A673 (cell line): ENCODE data around the gene GPHN. TPM values are rescaled to one million over a fixed set of nuclear protein-coding genes. Genes with fewer than 3 reads are reported as not detected.

Source experiments
- BruUV-seq: library from RNA; stranded (reverse); fragments of 400-500 nt; replicated peaks from 2 replicates; lab custom pipeline; 2021; lab: Mats Ljungman, UMichigan
- CTCF ChIA-PET: fragments of 300-600 bp; sonication (Branson Sonifier 250); formaldehyde crosslinking; loops from one replicate; lab custom pipeline; 2022; ENCODE audit warnings: antibody characterized with exemption; lab: Charles Lee
- POLR2A ChIA-PET: fragments of 300-600 bp; sonication (Branson Sonifier 250); formaldehyde crosslinking; loops from one replicate; lab custom pipeline; 2022; ENCODE audit warnings: antibody characterized with exemption; ENCODE audit not compliant: low non-redundant PET; lab: Charles Lee
- DNase-seq: peaks from one replicate; pipeline ENCODE4 v3.0.0-alpha.2; 2015; ENCODE audit warnings: low spot score
- H3K27ac ChIP-seq: fragments of 200-600 bp; sonication (generic); 2 replicates; pipeline ENCODE4 v1.5.1; 2016; ENCODE audit warnings: mixed run types, low read depth, mild to moderate bottlenecking, mixed read lengths, antibody characterized with exemption, low read length; ENCODE audit not compliant: poor library complexity, severe bottlenecking
- H3K27me3 ChIP-seq: fragments of 200-600 bp; sonication (generic); replicated peaks from 2 replicates; pipeline ENCODE4 v1.6.1; 2017; ENCODE audit warnings: mixed run types, low read depth, mild to moderate bottlenecking, mixed read lengths, antibody characterized with exemption, low read length; ENCODE audit not compliant: insufficient read depth, poor library complexity
- H3K36me3 ChIP-seq: fragments of 200-600 bp; sonication (generic); 2 replicates; pipeline ENCODE4 v1.6.1; 2016; ENCODE audit warnings: mixed run types, mild to moderate bottlenecking, mixed read lengths, antibody characterized with exemption, low read length; ENCODE audit not compliant: insufficient read depth, poor library complexity, severe bottlenecking
- H3K4me1 ChIP-seq: fragments of 200-600 bp; sonication (generic); 2 replicates; pipeline ENCODE4 v1.6.1; 2017; ENCODE audit warnings: mixed run types, mild to moderate bottlenecking, mixed read lengths, antibody characterized with exemption, low read length; ENCODE audit not compliant: insufficient read depth, poor library complexity, severe bottlenecking
- H3K4me3 ChIP-seq: fragments of 200-600 bp; sonication (generic); 2 replicates; pipeline ENCODE4 v1.5.1; 2016; ENCODE audit warnings: low read depth, mixed run types, mild to moderate bottlenecking, mixed read lengths, low read length; ENCODE audit not compliant: poor library complexity, severe bottlenecking
- H3K9me3 ChIP-seq: fragments of 200-600 bp; sonication (generic); 2 replicates; pipeline ENCODE4 v1.6.1; 2016; ENCODE audit warnings: mixed run types, low read depth, mild to moderate bottlenecking, mixed read lengths, antibody characterized with exemption, low read length; ENCODE audit not compliant: poor library complexity, severe bottlenecking
- EZH2 ChIP-seq: fragments of 200-600 bp; sonication (generic); IDR thresholded peaks from 2 replicates; pipeline ENCODE4 v1.6.1; 2017; ENCODE audit warnings: borderline replicate concordance, low read depth, mild to moderate bottlenecking, mixed read lengths, antibody characterized with exemption, low read length; ENCODE audit not compliant: poor library complexity, severe bottlenecking
- intact Hi-C: fragments of 100-400 bp; cut with micrococcal nuclease; formaldehyde crosslinking; loops from one replicate; pipeline ENCODE4 v1.10.0; 2022; ENCODE audit not compliant: unreplicated experiment
- total RNA-seq: library from RNA; stranded (reverse); gene quantifications from 2 replicates; pipeline ENCODE4 v1.2.3, GENCODE V29; 2021
- TF ChIP-seq, protein P1 (sequence below): fragments of 300-800, 200-600 bp; sonication (generic); conservative IDR thresholded peaks from 2 replicates; pipeline ENCODE4 v1.5.1; 2017; ENCODE audit warnings: low read depth, mild to moderate bottlenecking, antibody characterized with exemption, low read length, moderate library complexity, mixed read lengths

GPHN gene
- total RNA-seq, 1 experiment from 2014 or later, result 30.3 TPM

DNA sequence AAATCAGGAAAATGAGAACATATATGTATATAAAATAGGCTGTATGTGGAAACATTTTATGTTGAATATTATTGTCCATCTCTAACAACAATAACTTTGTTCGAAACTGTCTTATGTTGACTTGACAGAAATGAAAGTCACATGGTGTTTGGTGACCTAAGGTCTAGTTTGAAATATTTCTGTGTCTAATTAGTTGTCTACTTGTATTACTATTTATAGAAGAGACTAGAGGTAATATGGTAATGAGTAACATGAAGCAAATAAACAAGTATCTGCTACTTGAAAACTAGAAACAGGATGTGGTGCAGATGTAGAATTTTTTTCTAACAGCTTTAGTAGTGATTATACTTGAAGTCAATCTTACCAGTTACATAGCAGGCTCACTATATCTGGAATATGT, 3.9 kb downstream of the GPHN start:
- TF ChIP-seq, protein P1, sequence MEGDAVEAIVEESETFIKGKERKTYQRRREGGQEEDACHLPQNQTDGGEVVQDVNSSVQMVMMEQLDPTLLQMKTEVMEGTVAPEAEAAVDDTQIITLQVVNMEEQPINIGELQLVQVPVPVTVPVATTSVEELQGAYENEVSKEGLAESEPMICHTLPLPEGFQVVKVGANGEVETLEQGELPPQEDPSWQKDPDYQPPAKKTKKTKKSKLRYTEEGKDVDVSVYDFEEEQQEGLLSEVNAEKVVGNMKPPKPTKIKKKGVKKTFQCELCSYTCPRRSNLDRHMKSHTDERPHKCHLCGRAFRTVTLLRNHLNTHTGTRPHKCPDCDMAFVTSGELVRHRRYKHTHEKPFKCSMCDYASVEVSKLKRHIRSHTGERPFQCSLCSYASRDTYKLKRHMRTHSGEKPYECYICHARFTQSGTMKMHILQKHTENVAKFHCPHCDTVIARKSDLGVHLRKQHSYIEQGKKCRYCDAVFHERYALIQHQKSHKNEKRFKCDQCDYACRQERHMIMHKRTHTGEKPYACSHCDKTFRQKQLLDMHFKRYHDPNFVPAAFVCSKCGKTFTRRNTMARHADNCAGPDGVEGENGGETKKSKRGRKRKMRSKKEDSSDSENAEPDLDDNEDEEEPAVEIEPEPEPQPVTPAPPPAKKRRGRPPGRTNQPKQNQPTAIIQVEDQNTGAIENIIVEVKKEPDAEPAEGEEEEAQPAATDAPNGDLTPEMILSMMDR, result no peak
- no peak for TF ChIP-seq EZH2
- ChIA-PET POLR2A (no interaction called here), CTCF (no interaction called here)
- no peak overlapping the region for H3K27ac ChIP-seq
- H3K9me3 ChIP-seq, result no peaks in the 10 kb centered on the region
- H3K27me3 ChIP-seq, result peaks cover 14% of the 10 kb centered on the region
- no peak for DNase-seq
- intact Hi-C loops, result no loop called here
- H3K36me3 ChIP-seq, result no peaks in the 10 kb centered on the region
- no TSS peak for BruUV-seq
- peaks cover 10% of the 10 kb centered on the region for H3K4me1 ChIP-seq
- no peak overlapping the region for H3K4me3 ChIP-seq

DNA sequence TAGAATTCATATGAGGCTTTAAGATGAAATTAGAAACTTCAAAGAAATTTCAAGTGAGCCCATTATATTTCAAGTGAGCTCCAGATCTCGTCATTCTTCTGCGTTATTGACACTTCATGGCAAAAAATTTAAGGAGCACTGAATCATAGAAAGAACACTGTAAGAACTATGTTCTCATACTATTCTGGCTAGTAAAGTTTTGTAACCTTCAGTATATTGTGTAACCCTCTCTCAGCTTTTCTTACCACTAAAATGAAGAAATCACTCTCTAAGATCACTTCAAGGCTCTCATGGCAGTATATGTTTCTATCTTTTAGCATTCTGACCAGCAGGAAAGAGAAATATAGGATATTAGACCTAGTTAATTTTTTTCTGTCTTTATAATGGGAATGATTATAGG, 6.3 kb downstream of the GPHN start:
- DNase-seq, result no peak
- TF ChIP-seq, protein P1, result no peak
- no peak for TF ChIP-seq EZH2
- Histone ChIP-seq H3K4me3 (no peak overlapping the region), H3K9me3 (peaks cover 8% of the 10 kb centered on the region), H3K27me3 (peaks cover 14% of the 10 kb centered on the region), H3K36me3 (no peaks in the 10 kb centered on the region), H3K4me1 (peaks cover 7% of the 10 kb centered on the region), H3K27ac (no peak overlapping the region)
- POLR2A ChIA-PET, result interaction anchor here (0.6 kb wide), 1 partner anchor 85 kb away, joined by 6 read pairs; no protein-coding TSS in a partner anchor
- BruUV-seq, result no TSS peak
- intact Hi-C loops, result no loop called here
- CTCF ChIA-PET, result no interaction called here

DNA sequence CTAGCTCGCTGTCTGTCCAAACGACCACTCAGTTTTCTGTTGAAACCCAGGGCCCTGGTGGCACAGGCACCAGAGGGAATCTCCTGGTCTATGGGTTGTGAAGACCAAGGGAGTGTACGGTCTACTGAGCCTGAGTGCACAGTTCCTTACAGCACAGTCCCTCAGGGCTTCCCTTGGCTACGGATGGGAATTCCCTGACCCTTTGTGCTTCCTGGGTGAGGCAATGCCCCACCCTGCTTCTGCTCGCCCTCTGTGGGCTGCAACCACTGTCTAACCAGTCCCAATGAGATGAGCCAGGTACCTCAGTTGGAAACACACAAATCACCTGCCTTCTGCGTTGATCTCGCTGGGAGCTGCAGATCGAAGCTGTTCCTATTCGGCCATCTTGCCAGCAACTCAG, 22.6 kb downstream of the GPHN start:
- H3K9me3 ChIP-seq, result no peaks in the 10 kb centered on the region
- no peak for DNase-seq
- intact Hi-C loops, result no loop called here
- no peaks in the 10 kb centered on the region for H3K27me3 ChIP-seq
- CTCF ChIA-PET, result no interaction called here
- no peak overlapping the region for H3K4me3 ChIP-seq
- H3K36me3 ChIP-seq, result no peaks in the 10 kb centered on the region
- no peaks in the 10 kb centered on the region for H3K4me1 ChIP-seq
- TF ChIP-seq, protein P1, result no peak
- no peak for TF ChIP-seq EZH2
- no TSS peak for BruUV-seq
- no peak overlapping the region for H3K27ac ChIP-seq
- POLR2A ChIA-PET, result no interaction called here
